Gastroesophageal sphincter (tissue), 3 donors: Measurements from ENCODE around the gene BANP.
"Not testable (repeated sequence)": the region's sequence is repeated elsewhere in the genome, so short reads cannot be mapped to it uniquely, and the experiment has no call there.

Experiments
- POLR2A ChIP-seq, 2 donors: fragments of 450-650 bp; IDR thresholded peaks; one replicate each; pipeline ENCODE4 v1.6.1; 2017; ENCODE audit warnings: antibody characterized with exemption in 2 of 2, mild to moderate bottlenecking in 2 of 2, moderate library complexity in 1 of 2
- POLR2AphosphoS5 ChIP-seq: sonication (generic); formaldehyde crosslinking; IDR thresholded peaks from one replicate; pipeline ENCODE4 v1.6.1; 2017; ENCODE audit warnings: antibody characterized with exemption
- TF ChIP-seq, protein P1 (sequence below), 4 experiments: fragments of 200-600 bp in 2 of 4; fragments of 450-650 bp in 2 of 4; sonication (generic) in 1 of 4; IDR thresholded peaks; one replicate each; pipeline ENCODE4 v1.5.1; 2017 to 2019; ENCODE audit warnings: antibody characterized with exemption in 4 of 4, mild to moderate bottlenecking in 2 of 4, moderate library complexity in 2 of 4

GRCh38 chr16:88105574-88106140 is 154.4 kb downstream of the BANP start:
- TF ChIP-seq POLR2A (IDR thresholded peaks at IDR 0.05); POLR2AphosphoS5: not testable (repeated sequence)
- TF ChIP-seq, protein P1, sequence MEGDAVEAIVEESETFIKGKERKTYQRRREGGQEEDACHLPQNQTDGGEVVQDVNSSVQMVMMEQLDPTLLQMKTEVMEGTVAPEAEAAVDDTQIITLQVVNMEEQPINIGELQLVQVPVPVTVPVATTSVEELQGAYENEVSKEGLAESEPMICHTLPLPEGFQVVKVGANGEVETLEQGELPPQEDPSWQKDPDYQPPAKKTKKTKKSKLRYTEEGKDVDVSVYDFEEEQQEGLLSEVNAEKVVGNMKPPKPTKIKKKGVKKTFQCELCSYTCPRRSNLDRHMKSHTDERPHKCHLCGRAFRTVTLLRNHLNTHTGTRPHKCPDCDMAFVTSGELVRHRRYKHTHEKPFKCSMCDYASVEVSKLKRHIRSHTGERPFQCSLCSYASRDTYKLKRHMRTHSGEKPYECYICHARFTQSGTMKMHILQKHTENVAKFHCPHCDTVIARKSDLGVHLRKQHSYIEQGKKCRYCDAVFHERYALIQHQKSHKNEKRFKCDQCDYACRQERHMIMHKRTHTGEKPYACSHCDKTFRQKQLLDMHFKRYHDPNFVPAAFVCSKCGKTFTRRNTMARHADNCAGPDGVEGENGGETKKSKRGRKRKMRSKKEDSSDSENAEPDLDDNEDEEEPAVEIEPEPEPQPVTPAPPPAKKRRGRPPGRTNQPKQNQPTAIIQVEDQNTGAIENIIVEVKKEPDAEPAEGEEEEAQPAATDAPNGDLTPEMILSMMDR (IDR thresholded peaks at IDR 0.05): not testable (repeated sequence)
